HepG2 (cell line): ENCODE data around the gene SELENOH. TPM values are rescaled to one million over a fixed set of nuclear protein-coding genes. Genes with fewer than 3 reads are reported as not detected.
A peak's percentile ranks its signal among the peaks of the same experiment; 100 is the strongest.

Source experiments
- ATAC-seq: fragments of 200-7000 bp; cut with Tn5 transposase; 3 replicates; pipeline ENCODE4 v1.9.1; 2020; ENCODE audit warnings: mild to moderate bottlenecking, moderate library complexity
- BruUV-seq: library from RNA; stranded (reverse); fragments of 400-500 nt; replicated peaks from 2 replicates; lab custom pipeline; 2021; lab: Mats Ljungman, UMichigan
- CTCF ChIA-PET: fragments of 300-600 bp; formaldehyde crosslinking; extraction: SDS; loops from one replicate; lab custom pipeline; 2021; ENCODE audit warnings: low total read pairs, inconsistent platforms, low intra/inter-chr PET ratio; lab: Yijun Ruan, JAX
- POLR2A ChIA-PET: fragments of 350-600 bp; sonication (Branson Sonifier 250); formaldehyde crosslinking; loops from one replicate; lab custom pipeline; 2020; ENCODE audit warnings: antibody characterized with exemption, inconsistent platforms; lab: Yijun Ruan, JAX
- DNase-seq: peaks from one replicate; pipeline ENCODE4 v3.0.0-alpha.2; 2015; ENCODE audit warnings: low spot score
- FAIRE-seq: peaks from 3 replicates; lab custom pipeline; 2011; peaks lifted over from hg19 to GRCh38; lab: Jason Lieb, UNC
- H2AFZ ChIP-seq: one replicate; pipeline ENCODE4 v1.6.1; 2011; ENCODE audit warnings: low read length, inconsistent platforms
- H3K27ac ChIP-seq: fragments of 300-600 bp; 3 replicates; pipeline ENCODE4 v1.8.0; 2011; ENCODE audit warnings: mixed run types, mild to moderate bottlenecking, mixed read lengths, low read length, inconsistent platforms; ENCODE audit not compliant: insufficient read depth; ENCODE audit errors: extremely low read length
- H3K27me3 ChIP-seq, 2 experiments: fragments of 200-600 bp in 1 of 2; 2 replicates in 1 of 2; 3 replicates in 1 of 2; pipeline versions ENCODE4 v1.6.0 to v1.8.0; 2011; ENCODE audit warnings: low read length in 2 of 2, mild to moderate bottlenecking in 2 of 2, moderate library complexity in 2 of 2, inconsistent platforms in 1 of 2; ENCODE audit not compliant: insufficient read depth in 2 of 2, control insufficient read depth in 1 of 2
- H3K36me3 ChIP-seq, 2 experiments: fragments of 200-600 bp in 1 of 2; replicated peaks in 1 of 2; 2 replicates in 1 of 2; 3 replicates in 1 of 2; pipeline versions ENCODE4 v1.5.1 to v1.8.0; 2011; ENCODE audit warnings: low read length in 2 of 2, inconsistent platforms in 1 of 2; ENCODE audit not compliant: insufficient read depth in 2 of 2, control insufficient read depth in 1 of 2
- H3K4me1 ChIP-seq: 2 replicates; pipeline ENCODE4 v1.5.1; 2012; ENCODE audit warnings: low read length, inconsistent platforms; ENCODE audit not compliant: insufficient read depth
- H3K4me2 ChIP-seq: 2 replicates; pipeline ENCODE4 v1.6.0; 2011; ENCODE audit warnings: low read depth, low read length, inconsistent platforms
- H3K4me3 ChIP-seq, 3 experiments: fragments of 200-600 bp in 1 of 3; sonication (generic), shearing (Covaris generic) in 1 of 3; replicated peaks in 1 of 3; 2 replicates each; pipeline ENCODE4 v1.5.1; 2011 to 2016; ENCODE audit warnings: low read length in 3 of 3, inconsistent platforms in 2 of 3, low read depth in 2 of 3, mild to moderate bottlenecking in 2 of 3, control low read depth in 1 of 3, mixed read lengths in 1 of 3; ENCODE audit not compliant: insufficient read depth in 1 of 3
- H3K79me2 ChIP-seq: one replicate; pipeline ENCODE4 v1.6.1; 2011; ENCODE audit warnings: low read length, inconsistent platforms; ENCODE audit not compliant: insufficient read depth
- H3K9ac ChIP-seq: 2 replicates; pipeline ENCODE4 v1.6.0; 2011; ENCODE audit warnings: mild to moderate bottlenecking, low read depth, low read length, inconsistent platforms; ENCODE audit not compliant: insufficient read depth
- H3K9me3 ChIP-seq: 2 replicates; pipeline ENCODE4 v1.5.1; 2012; ENCODE audit warnings: mild to moderate bottlenecking, low read length
- H4K20me1 ChIP-seq: 2 replicates; pipeline ENCODE4 v1.6.0; 2011; ENCODE audit warnings: inconsistent platforms, mild to moderate bottlenecking, low read length, moderate library complexity; ENCODE audit not compliant: insufficient read depth
- EHMT2 ChIP-seq: fragments of 200-600 bp; sonication (generic); IDR thresholded peaks from 2 replicates; pipeline ENCODE4 v1.7.0; 2017; ENCODE audit warnings: antibody characterized with exemption, low read depth, low read length, borderline replicate concordance
- EP300 ChIP-seq, 3 experiments: sonication (generic) in 1 of 3; formaldehyde crosslinking in 1 of 3; IDR thresholded peaks; 2 replicates each; pipeline versions ENCODE4 v1.5.1 to v1.6.1; 2011 to 2020; ENCODE audit warnings: low read depth in 2 of 3, low read length in 2 of 3, borderline replicate concordance in 1 of 3, improper control_type of control experiment in 1 of 3, mild to moderate bottlenecking in 1 of 3, missing genetic modification reagents in 1 of 3, moderate library complexity in 1 of 3
- HBP1 ChIP-seq: IDR thresholded peaks from 2 replicates; pipeline ENCODE4 v1.6.1; 2016; ENCODE audit warnings: low read depth, control low read depth
- HNF4A ChIP-seq: sonication (generic); formaldehyde crosslinking; IDR thresholded peaks from 2 replicates; pipeline ENCODE4 v1.4.0; 2020; ENCODE audit warnings: missing genetic modification reagents
- KMT2A ChIP-seq: sonication (generic); formaldehyde crosslinking; IDR thresholded peaks from 2 replicates; pipeline ENCODE4 v1.4.0; 2020; ENCODE audit warnings: missing genetic modification reagents
- NCOR1 ChIP-seq: fragments of 200-600 bp; sonication (generic); IDR thresholded peaks from 2 replicates; pipeline ENCODE4 v1.7.0; 2017; ENCODE audit warnings: antibody characterized with exemption, low read length, borderline replicate concordance
- NFYB ChIP-seq: sonication (generic); formaldehyde crosslinking; IDR thresholded peaks from 2 replicates; pipeline ENCODE4 v1.4.0; 2020; ENCODE audit warnings: missing genetic modification reagents
- SOX6 ChIP-seq, 2 experiments: fragments of 450-650 bp in 1 of 2; sonication (generic) in 1 of 2; formaldehyde crosslinking in 1 of 2; IDR thresholded peaks; 2 replicates each; pipeline versions ENCODE4 v1.4.0 to v1.6.1; 2017 to 2020; ENCODE audit warnings: antibody characterized with exemption in 1 of 2, mild to moderate bottlenecking in 1 of 2, missing genetic modification reagents in 1 of 2
- ZHX1 ChIP-seq: sonication (generic); formaldehyde crosslinking; IDR thresholded peaks from 2 replicates; pipeline ENCODE4 v1.8.1; 2022; ENCODE audit warnings: low read depth, mild to moderate bottlenecking, missing genetic modification reagents
- ZNF75D ChIP-seq: sonication (generic); formaldehyde crosslinking; IDR thresholded peaks from 2 replicates; pipeline ENCODE4 v1.8.1; 2023; ENCODE audit warnings: missing genetic modification reagents, mild to moderate bottlenecking, borderline replicate concordance
- WGBS: methylation state at CpG from one replicate; pipeline ENCODE4 v1.1.6; 2017; ENCODE audit warnings: low lambda C conversion rate; 5-methylcytosine and 5-hydroxymethylcytosine counted together
- in situ Hi-C: cut with HindIII; loops from 2 replicates; pipeline ENCODE4 v1.10.0; 2017; ENCODE audit warnings: low pct_unique_long_range_greater_than_20kb; ENCODE audit not compliant: extremely low pct_ligation_motif_present
- intact Hi-C: fragments of 100-400 bp; cut with micrococcal nuclease; formaldehyde crosslinking; loops from one replicate; pipeline ENCODE4 v1.10.0; 2022; ENCODE audit not compliant: unreplicated experiment
- polyA plus RNA-seq, 8 experiments: library from polyadenylated mRNA; depleted of rRNA in 3 of 8; stranded (reverse) in 7 of 8; unstranded in 1 of 8; fragments of >200 nt; fragmentation: Illumina TruSeq in 4 of 8; extraction: Trizol in 4 of 8; gene quantifications; 2 replicates each; pipeline versions ENCODE4 v1.2.1 to v1.2.3, GENCODE V29; 2011 to 2016; ENCODE audit warnings: low read depth in 4 of 8, missing spikeins in 1 of 8, mixed read lengths in 1 of 8; ENCODE audit not compliant: insufficient read depth in 1 of 8
- total RNA-seq, 5 experiments: library from RNA; depleted of rRNA; stranded (reverse); fragments of >200 nt; fragmentation: Illumina TruSeq; extraction: Trizol; gene quantifications; 2 replicates each; pipeline ENCODE4 v1.2.3, GENCODE V29; 2016; ENCODE audit warnings: low read depth in 1 of 5

Gene SELENOH
- total and polyA plus RNA-seq, 2 of the 13 experiments (the other 11 are each of a cell fraction or from before 2014, with no cell fraction given), result 27.2 to 77.4 TPM

GRCh38 chr11:57787006-57787604 is 45.8 kb downstream of the SELENOH start:
- Histone ChIP-seq H2AFZ (no peak overlapping the region), H3K9ac (no peak overlapping the region; the same call in 1 of the 2 replicates), H3K27me3 (no peaks in the 10 kb centered on the region), H3K9me3 (no peaks in the 10 kb centered on the region), H3K4me1 (peaks cover 97% of the 10 kb centered on the region), H3K36me3 (peaks cover 4 to 16% of the 10 kb centered on the region in 2 experiments), H3K4me2 (peak overlapping the region; percentile 46; the same call in 1 of the 2 replicates), H4K20me1 (peaks cover 40% of the 10 kb centered on the region), H3K27ac (peak overlapping the region; percentile 69), H3K4me3 (no peak overlapping the region), H3K79me2 (peaks cover 96% of the 10 kb centered on the region)
- WGBS, result 82% methylated on average over 4 of the region's 4 CpGs
- CTCF ChIA-PET, result no interaction called here
- ATAC-seq, result no peak
- intact Hi-C loops, result no loop called here
- POLR2A ChIA-PET, result interaction anchor here (1.3 to 2.9 kb wide), 3 partner anchors 8 to 26 kb away, joined by 3 to 31 read pairs (median 6); partner anchors contain the start of gene CTNND1
- BruUV-seq, result no TSS peak
- TF ChIP-seq NFYB (CRISPR knock-in tag) (no peak), EHMT2 (0 out of 2 replicates have a peak, but pooled peaks have one; percentile 1), ZNF75D (CRISPR knock-in tag) (no peak)
- no peak for FAIRE-seq
- in situ Hi-C loops, result no loop called here
- DNase-seq, result no peak

GRCh38 chr11:57787920-57788702 is 46.8 kb downstream of the SELENOH start:
- DNase-seq, result peak; percentile 32
- Histone ChIP-seq H3K27me3 (no peaks in the 10 kb centered on the region), H4K20me1 (peaks cover 46% of the 10 kb centered on the region), H3K9ac (peak overlapping the region; percentile 2; the same call in 1 of the 2 replicates), H3K9me3 (no peaks in the 10 kb centered on the region), H3K36me3 (peaks cover 4 to 19% of the 10 kb centered on the region in 2 experiments), H2AFZ (no peak overlapping the region), H3K79me2 (peaks cover 96% of the 10 kb centered on the region), H3K4me1 (peaks cover 97% of the 10 kb centered on the region), H3K4me3 (no peak overlapping the region), H3K27ac (peak overlapping the region; percentile 69), H3K4me2 (peak overlapping the region; percentile 46)
- FAIRE-seq, result no peak
- CTCF ChIA-PET, result no interaction called here
- POLR2A ChIA-PET, result interaction anchor here (0.6 to 2.9 kb wide), 8 partner anchors 9 to 47 kb away, joined by 3 to 31 read pairs (median 4); partner anchors contain the start of genes CTNND1 and SELENOH
- WGBS, result 56% methylated on average over 6 of the region's 6 CpGs
- in situ Hi-C loops (no loop called here), intact Hi-C loops (no loop called here)
- no TSS peak for BruUV-seq
- ATAC-seq, result peak; percentile 57
- TF ChIP-seq HBP1 (CRISPR knock-in tag) (no peak), EP300 (IDR thresholded peaks at IDR 0.05; ENCODE audit: low read depth in 2 of 2, low read length in 2 of 2) (peak in 1 of 2 experiments; percentile 42; a peak in 1 of 4 replicates), EP300 (CRISPR knock-in tag; IDR thresholded peaks at IDR 0.05; ENCODE audit: borderline replicate concordance) (no peak), NCOR1 (peak; percentile 76), ZHX1 (CRISPR knock-in tag) (no peak), KMT2A (CRISPR knock-in tag) (no peak), HNF4A (peak; percentile 91), SOX6 (IDR thresholded peaks at IDR 0.05) (no peak), SOX6 (CRISPR knock-in tag; IDR thresholded peaks at IDR 0.05) (peak; percentile 31; the same call in 1 of the 2 replicates)
